Forelimb muscle (tissue), 1 donor: ENCODE data around the gene SLFN12L. TPM values are rescaled to one million over a fixed set of nuclear protein-coding genes. Genes with fewer than 3 reads are reported as not detected.

Experiments
- DNase-seq: peaks from one replicate; pipeline ENCODE4 v3.0.0-alpha.2; 2013; ENCODE audit warnings: low read depth
- polyA plus RNA-seq: library from polyadenylated mRNA; unstranded; fragments of 120-200 nt; gene quantifications from one replicate; pipeline ENCODE4 v1.2.1, GENCODE V29; 2013; ENCODE audit not compliant: insufficient read length

SLFN12L gene
- polyA plus RNA-seq, 1 donor, result not detected

DNA sequence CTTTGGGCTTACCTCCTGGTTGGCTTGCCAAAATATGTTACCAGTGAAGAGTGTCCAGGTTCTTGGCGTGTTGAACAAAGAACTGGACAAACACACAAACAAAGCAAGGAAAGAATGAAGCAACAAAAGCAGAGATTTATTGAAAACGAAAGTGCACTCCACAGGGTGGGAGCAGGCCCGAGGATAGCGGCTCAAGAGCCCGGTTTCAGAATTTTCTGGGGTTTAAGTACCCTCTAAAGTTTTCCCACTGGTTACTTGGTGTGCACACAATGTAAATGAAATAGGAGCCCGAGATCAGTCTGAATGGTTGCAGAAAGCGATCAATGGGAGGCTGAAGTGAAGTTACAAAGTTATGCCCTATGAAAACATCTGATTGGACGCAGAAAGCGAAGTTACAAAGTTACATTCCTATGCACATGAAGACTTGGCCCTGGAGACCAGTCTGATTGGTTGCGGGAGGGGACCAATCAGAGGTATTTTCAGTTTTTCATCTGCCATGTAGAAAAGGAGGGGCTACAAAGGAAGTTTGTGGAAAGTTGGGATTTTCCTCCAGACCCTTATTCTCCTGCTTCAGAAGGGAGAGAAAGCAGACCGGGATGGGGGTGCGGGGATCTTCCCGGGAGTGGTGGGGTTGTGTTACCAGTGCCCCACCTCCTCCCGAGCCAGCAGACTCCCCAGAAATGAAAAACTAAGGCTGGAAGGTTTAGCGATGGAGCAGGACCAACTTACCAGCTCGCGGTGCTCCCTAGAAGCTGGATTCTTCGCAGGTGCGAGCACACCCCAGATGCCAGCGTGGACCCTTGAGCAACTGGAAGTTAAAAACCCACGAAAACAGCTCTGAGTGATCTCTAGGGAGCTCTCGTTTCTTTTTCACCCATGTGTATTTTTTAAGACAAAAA, 105.1 kb downstream of the SLFN12L start, which contains the start of gene SLFN12:
Gene SLFN12 (minus strand): TSS at position 325 of the 899 bp plus-strand sequence. CDS start 9,472 bp downstream, outside the sequence.
- DNase-seq, result peak; percentile 92

DNA sequence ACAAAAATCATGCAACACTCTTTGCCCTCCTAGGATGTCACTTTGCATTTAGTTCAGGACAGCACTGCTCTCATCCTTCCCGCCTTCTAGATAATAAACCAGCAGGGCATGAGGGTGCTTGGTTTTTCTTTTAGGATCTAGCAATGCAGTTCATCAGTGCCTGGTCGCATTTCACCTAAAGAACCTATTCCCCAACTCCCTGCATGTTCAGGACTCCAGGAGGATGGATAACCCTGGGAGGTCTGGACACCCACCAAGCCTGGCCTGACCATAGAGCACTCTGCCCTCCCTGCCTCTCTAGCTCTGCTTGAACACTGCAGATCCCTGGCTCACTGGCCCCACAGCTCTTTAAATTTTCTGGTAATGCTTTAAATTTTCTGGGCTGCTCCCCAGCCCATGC, 107.8 kb downstream of the SLFN12L start:
- DNase-seq, result no peak

DNA sequence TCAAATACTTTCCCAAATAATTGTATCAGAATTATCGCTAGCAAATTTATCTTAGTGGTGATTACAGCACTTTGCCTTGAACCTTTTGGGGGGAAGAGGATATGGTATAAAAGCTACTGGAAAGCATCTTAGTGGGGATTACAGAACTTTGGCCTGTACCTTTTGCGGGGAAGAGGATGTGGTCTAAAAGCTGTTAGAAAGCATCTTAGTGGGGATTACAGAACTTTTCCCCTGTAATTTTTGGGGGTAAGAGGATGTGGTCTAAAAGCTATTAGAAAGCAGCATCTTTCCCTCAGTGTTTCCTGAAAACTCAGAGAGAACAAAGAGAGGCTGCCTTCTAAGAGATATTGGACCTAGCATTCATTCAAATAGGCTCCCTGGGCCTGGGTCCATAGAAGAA, 109.2 kb downstream of the SLFN12L start:
- DNase-seq, result no peak

DNA sequence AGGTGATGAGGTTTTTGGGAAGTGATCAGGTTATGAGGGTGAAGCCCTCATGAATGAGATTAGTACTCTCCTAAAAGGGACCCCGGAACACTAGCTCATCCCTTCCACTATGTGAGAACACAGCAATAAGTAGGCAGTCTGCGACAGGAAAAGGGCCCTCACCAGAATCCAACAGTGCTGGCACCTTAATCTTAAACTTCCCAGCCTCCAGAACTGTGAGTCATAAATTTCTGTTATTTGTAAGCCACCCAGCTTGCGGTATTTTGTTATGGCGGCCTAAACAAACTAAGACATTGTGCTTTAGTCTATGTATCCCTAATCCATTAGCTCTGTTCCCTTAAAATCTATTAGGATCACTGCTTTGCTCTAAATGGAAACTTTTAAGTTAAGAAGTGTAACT, 113.7 kb downstream of the SLFN12L start:
- DNase-seq, result no peak

Other genes with a start within 250 kb of the SLFN12L start
- gene SLFN11, start 164.1 kb downstream of the SLFN12L start, polyA plus RNA-seq, result 9.1 TPM
- gene SLFN12, start 105.2 kb downstream of the SLFN12L start, polyA plus RNA-seq, result 6.7 TPM
- 4.3 TPM for gene SLFN13, start 88.9 kb downstream of the SLFN12L start, polyA plus RNA-seq
- gene SLFN14, start 23.1 kb upstream of the SLFN12L start, polyA plus RNA-seq, result 0.24 TPM
- gene PEX12, start 40.9 kb upstream of the SLFN12L start, polyA plus RNA-seq, result 7.1 TPM
- gene AP2B1, start 49.6 kb upstream of the SLFN12L start, polyA plus RNA-seq, result 75.0 TPM
- gene RASL10B, start 194.0 kb upstream of the SLFN12L start, polyA plus RNA-seq, result 3.1 TPM
- not detected for gene GAS2L2, start 215.6 kb upstream of the SLFN12L start, polyA plus RNA-seq
- not detected for gene C17orf50, start 223.2 kb upstream of the SLFN12L start, polyA plus RNA-seq